NCI-H1930 (cell line): ENCODE results near the gene P3H3.

Experiments
- DNase-seq, 2 experiments: peaks; one replicate each; lab custom pipeline; 2025; lab: John Stamatoyannopoulos, UW

P3H3 gene

DNA sequence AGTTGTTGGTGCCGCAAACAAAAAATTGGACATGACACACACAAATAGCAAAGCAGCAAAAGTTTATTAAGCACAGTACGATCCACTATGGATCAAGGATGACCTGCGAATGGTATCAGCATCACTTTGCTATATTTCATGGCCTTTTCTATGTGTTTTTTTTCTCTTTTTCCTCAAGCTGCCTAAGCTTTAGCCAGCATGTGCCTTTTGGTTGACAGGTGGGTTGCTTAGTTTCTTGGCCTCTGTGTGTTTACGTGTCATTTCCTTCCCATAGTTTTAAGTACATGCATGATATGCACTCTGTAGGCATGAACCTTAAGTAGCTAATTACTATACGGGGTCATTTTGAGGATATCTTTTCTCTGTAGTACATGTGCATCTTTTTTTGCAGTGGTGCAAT is 29.1 kb upstream of the P3H3 start:
- DNase-seq: no peak

DNA sequence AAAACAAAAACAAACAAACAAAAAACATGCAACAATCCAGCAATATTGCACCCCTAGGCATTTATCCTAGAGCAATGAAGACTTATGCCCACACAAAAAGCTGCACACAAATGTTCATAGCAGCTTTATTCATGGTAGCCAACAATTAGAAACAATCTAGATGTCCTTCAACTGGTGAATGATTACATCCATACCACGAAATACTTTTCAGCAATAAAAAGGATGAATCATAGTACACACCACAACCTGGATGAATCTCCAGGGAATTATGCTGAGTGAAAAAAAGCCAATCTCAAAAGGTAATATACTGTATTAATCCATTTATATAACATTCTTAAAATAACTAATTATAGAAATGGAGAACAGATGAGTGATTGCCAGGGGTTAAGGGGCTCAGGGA is 21.0 kb upstream of the P3H3 start:
- DNase-seq: no peak

DNA sequence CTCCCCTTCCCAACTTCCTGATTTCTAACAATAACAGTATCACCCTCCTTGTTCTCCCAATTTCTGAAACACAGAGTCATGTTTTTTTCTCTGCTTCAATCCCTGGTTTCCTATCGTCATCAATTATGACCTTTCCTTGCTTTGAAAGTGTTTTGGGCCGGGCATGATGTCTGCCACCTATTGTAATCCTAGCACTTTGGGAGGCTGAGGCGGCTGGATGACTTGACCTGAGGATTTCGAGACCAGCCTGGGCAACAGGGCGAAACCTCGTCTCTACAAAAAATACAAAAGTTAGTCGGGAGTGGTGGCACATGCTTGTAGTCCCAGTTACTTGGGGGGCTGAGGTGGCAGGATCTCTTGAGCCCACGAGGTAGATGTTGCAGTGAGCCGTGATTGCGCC is 19.2 kb upstream of the P3H3 start:
- DNase-seq: no peak

DNA sequence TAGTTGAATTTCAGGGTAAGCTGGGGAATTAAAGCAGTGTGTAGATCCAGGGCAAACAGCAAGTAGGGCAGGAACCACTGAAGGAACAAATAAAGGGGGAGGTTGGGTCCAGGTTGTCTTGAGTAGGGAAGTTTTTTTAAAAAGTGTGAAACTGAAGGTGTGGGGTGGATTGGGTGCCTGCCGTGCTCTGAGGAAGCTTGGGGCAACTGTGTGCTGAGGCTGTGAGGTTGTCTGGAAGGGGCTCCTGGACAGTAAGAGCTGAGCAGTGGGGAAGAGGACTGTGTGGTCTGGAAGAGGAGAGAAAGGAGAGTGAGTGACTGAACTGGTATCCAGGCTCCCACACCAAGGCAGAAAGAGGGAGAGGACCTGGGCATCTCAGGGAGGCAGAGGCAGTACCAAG is 17.4 kb upstream of the P3H3 start:
- DNase-seq: no peak

DNA sequence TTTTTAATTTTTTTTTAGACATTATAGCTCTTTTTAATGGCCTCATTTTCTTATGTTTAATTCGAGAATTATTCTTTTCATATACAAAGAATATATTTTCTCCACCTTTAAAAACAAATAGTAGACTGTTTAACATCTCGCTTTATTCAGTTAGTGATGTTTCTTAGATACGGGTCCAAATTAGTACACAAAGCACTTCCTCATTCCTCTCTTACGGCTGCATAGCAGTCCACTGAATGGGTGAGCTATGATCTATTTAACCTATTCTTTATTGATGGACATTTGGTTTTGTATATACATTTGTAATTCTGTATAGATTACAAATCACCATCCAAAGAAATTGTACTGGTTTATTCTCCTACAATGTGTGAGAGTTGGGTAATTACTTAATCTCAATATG is 14.8 kb upstream of the P3H3 start:
- DNase-seq: no peak

DNA sequence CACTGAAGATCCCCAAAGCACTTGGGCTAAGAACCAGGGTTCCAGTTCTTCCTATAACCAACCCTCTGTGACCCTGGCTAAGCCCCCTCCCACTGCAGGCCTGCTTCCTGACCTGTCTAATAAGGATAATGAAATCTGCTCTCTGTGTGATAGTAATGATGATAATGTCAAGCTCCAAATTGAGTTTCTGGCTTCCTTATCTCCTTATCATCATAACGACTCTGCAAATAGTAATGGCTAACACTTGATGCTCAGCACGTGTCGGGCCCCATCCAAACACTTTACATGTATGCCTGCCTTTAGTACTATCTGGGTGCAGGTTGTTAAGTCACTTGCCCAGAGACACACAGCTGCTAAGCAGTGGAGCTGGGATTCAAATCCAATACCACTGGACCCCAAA is 11.6 kb upstream of the P3H3 start:
- no peak for DNase-seq

DNA sequence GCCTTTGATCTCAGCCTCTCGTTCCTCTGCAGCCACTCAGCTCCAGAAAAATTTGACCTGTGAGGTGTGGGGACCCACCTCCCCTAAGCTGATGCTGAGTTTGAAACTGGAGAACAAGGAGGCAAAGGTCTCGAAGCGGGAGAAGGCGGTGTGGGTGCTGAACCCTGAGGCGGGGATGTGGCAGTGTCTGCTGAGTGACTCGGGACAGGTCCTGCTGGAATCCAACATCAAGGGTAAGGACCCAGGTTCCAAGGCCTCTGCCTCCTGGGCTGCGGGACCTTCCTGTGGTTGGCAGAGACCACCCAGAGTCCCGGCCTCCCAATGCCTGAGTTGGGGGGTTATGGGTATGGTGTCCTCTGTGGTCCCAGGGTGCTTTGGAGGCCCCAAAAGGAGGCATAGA is 11.1 kb upstream of the P3H3 start:
- no peak for DNase-seq

DNA sequence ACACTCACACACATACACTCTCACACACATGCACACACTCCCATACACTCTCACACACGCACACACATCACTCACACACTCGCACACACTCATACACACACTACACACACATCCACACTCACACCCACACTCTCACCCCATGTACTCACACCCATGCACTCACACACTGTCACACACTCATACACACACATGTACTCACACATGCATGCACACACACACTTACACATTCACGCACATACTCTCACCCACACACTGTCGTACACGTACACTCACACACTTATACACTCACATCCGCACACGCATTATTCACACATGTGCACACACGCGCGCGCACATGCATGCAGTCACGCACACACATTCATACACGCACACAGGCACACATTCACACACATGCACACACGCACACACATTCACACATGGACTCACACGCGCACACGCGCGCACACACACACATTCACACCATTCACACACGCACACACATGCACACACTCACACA is 10.5 kb upstream of the P3H3 start:
- no peak for DNase-seq

DNA sequence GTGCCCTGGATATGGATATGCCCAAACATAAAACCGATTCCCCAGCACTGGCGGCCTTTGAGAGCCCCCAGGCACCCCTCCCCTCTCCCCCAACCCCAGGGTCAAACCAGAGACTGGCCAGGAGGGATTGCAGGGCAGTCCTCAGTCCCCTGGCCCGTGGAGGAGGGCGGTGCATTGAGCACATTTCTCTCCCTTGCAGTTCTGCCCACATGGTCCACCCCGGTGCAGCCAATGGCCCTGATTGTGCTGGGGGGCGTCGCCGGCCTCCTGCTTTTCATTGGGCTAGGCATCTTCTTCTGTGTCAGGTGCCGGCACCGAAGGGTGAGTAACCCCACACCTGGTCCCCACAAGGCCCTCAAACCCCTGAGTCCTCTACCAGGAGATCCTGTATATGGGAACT is 10.0 kb upstream of the P3H3 start:
- no peak for DNase-seq

DNA sequence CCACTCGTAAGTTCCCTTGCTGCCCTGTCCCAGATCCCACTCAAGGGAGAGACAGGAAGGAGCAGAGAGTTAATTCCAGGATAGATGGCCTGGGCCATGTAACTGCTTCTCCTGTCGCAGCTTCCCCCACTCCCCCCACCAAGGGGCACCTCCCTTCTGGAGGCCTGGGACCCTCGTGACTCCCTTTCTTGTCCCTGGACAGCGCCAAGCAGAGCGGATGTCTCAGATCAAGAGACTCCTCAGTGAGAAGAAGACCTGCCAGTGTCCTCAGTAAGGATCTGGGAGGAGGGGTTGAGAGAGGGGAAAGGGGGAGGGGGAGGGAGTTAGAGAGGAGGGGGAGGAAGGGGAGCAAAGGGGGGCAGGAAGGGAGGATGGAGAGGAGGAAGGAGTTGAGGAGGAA is 9.6 kb upstream of the P3H3 start:
- no peak for DNase-seq

DNA sequence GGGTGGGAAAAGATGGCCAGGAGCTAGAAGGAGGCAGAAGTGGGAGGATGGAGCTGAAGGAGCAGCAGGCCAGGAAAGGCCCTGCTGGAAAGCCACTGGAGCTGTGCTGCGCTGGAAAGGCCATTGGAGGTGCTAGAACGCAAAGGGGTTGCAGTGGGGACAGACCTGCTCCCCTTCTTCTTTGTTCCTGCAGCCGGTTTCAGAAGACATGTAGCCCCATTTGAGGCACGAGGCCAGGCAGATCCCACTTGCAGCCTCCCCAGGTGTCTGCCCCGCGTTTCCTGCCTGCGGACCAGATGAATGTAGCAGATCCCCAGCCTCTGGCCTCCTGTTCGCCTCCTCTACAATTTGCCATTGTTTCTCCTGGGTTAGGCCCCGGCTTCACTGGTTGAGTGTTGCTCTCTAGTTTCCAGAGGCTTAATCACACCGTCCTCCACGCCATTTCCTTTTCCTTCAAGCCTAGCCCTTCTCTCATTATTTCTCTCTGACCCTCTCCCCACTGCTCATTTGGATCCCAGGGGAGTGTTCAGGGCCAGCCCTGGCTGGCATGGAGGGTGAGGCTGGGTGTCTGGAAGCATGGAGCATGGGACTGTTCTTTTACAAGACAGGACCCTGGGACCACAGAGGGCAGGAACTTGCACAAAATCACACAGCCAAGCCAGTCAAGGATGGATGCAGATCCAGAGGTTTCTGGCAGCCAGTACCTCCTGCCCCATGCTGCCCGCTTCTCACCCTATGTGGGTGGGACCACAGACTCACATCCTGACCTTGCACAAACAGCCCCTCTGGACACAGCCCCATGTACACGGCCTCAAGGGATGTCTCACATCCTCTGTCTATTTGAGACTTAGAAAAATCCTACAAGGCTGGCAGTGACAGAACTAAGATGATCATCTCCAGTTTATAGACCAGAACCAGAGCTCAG is 8.8 kb upstream of the P3H3 start:
- DNase-seq: no peak

DNA sequence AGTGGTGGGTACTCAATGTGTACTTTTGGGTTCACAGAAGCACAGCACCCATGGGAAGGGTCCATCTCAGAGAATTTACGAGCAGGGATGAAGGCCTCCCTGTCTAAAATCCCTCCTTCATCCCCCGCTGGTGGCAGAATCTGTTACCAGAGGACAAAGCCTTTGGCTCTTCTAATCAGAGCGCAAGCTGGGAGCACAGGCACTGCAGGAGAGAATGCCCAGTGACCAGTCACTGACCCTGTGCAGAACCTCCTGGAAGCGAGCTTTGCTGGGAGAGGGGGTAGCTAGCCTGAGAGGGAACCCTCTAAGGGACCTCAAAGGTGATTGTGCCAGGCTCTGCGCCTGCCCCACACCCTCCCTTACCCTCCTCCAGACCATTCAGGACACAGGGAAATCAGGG is 8.0 kb upstream of the P3H3 start:
- DNase-seq: no peak

DNA sequence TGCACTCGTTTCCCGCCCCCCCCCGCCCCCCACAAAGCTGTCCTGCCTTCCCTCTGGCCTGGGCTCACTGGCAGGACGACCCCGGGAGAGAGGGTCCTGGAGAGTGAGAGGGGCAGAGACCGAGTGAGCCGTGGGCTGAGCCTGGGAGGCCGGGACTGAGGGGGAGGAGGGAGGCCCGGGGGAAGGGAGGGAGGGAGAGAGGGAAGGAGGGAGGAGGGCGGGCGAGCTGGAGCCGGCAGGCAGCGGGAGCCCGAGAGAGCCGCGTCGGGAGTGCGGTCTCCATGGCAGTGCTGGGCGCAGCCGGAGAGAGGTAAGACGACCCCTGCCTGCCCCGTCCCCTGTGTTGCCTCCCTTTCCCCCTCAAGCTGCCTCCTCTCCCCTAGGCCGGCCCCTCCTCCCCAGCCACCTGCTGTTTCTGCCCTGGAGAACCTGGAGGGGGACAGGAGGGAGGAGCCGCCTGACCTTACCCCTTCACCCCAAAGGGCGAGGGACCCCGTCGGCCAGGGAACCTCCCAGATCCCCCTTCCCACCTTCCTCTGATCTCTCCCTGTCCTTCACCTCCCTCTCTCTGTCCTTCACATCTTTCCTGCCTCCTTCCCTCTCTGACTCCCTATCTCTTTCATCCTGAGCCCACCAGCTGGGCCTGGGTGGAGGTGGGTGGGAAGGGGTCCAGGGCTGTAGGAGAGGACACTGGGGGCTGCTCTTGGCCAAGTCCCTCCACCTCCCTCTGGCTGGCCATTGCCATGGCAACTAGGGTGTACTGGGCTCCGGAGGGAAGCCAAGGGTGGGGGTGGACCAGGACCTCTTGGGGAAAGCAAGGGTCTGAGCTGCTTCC is 6.4 kb upstream of the P3H3 start, which contains the start of gene GPR162:
Gene GPR162 (plus strand): TSS at position 231 of the 835 bp plus-strand sequence. CDS start 2,078 bp downstream, outside the sequence.
- peak in 1 of 2 experiments; percentile 34 for DNase-seq

DNA sequence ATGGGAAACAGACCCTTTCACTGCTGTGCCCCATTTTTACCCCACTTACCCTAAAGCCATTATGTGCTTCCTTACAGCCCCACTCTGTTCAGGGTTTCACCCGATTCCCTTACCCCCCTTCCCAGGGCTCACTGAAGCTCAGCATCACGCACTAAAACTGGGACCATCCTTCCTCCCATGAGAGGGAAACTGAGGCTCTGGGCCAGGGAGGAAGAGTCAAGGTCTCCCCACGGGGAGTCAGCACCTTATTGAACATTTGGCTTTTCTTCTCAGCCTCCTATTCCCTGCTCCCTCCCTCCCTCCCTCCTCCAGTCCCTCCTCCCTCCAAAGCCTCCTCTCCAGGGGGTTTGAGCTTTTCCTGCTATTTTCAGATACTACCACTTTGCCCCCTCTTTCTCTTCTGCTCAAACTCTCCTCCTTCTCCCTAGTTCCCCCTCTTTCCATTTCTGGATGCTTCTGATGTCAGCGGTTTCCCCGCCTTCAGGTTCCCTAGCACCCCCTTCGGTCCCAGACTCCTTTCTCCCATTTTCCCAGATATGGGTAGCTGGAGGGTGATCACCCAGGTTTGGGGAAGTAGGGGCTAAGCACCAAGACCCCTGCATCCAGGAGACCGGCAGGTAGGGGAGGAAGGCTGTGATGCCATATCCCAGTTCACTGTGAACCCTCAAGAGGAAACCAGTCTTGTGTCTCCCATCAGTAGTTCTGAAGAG is 5.6 kb upstream of the P3H3 start:
- no peak for DNase-seq

DNA sequence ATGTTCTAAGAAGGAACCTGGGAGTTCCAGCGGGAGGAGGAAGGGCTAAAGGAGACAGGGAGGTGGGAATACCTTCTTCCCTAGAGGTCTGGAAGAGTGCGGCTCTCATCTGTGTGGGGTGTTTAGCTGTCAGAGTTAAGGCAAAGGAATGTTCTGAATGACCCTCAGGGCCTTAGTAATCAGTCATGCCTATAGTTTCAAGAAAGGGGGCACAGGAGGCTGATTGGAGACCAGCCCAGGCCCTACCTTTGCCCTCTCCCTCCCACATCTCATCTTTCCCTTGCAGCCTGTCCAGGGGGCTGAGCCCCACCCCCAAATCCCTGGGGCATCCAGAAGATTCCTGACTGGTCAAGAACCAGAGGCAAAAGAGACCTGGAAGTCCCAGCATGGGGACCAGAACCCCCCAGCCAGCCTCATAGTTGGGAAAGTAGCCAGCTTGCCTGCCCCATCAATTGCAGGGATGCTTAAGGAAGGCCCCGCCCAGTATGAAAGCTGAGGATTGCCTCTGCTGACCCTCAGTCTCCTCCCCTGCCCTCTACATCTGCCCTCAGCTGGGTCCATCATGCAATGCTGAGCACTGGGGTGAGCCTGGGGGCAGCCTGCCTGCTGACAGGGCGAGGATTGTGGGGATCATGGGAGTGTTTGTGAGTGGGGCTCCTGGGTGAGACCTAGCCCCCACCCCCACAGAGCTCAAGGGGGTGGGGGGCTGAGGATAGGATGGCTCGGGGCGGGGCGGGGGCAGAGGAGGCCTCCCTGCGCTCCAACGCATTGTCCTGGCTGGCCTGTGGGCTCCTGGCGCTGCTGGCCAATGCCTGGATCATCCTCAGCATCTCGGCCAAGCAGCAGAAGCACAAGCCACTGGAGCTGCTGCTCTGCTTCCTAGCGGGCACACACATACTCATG is 4.8 kb upstream of the P3H3 start:
- no peak for DNase-seq

DNA sequence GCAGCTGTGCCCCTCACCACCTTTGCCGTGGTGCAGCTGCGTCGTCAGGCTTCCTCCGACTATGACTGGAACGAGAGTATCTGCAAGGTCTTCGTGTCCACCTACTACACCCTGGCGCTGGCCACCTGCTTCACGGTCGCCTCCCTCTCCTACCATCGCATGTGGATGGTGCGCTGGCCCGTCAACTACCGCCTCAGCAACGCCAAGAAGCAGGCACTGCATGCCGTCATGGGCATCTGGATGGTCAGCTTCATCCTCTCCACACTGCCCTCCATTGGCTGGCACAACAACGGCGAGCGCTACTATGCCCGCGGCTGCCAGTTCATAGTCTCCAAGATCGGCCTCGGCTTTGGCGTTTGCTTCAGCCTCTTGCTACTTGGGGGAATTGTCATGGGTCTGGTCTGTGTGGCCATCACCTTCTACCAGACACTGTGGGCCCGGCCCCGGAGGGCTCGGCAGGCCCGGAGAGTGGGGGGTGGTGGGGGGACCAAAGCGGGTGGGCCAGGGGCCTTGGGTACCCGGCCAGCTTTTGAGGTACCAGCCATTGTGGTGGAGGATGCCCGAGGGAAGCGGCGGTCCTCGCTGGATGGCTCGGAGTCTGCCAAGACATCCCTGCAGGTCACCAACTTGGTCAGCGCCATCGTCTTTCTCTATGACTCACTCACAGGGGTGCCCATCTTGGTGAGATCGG is 4.0 kb upstream of the P3H3 start:
- no peak for DNase-seq

DNA sequence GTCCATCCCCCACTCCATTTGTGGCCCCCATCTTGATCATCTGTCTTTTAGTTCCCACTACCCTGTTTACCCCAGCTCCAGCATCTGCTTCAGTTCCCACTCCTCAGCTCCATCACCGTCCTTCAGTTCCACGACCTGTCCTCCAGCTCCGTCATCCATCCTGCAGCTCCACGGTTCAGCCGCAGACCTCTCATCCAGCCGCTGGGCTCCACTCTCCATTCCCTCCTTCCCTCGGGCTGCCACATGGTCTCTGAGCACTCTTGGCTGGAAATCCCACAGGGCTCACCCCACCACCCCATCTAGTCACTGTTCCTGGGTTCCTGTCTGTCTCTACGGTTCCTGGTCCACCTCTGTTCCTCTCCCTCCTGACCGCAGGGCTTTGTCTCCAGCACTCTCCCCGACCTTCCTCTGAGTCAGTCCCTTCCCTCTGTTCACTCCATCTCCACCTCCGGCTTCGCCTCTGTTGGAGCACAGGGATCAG is 3.3 kb upstream of the P3H3 start:
- DNase-seq: peak in 1 of 2 experiments; percentile 41

DNA sequence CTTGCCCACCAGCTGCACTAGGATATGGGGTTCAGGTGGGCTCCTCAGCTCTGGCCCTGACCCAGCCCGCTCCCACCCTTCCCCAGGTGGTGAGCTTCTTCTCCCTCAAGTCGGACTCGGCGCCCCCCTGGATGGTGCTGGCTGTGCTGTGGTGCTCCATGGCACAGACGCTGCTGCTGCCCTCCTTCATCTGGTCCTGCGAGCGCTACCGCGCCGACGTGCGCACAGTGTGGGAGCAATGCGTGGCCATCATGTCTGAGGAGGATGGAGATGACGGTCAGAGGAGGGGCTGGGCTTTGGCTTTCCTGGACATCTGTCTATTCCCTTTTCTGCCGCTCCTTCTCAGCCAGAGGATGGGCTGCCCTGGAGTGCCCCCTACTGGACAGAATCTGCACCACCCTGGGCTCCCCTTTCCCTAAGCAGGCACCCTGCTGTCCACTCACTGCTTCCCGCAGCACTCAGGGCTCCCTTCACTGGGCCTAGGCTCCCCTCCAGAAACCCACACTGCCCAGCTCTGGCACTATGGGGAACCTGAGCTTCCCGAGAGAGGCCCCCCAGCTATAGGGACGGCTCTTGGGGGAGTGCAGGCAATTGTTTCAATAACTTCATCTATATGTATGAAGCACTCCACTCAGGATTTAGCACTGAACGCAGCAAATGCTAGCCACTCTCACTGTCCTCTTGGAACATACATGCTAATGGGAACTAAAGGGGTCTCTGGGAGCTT is 2.6 kb upstream of the P3H3 start:
- DNase-seq: peak; percentile 78 to 88

DNA sequence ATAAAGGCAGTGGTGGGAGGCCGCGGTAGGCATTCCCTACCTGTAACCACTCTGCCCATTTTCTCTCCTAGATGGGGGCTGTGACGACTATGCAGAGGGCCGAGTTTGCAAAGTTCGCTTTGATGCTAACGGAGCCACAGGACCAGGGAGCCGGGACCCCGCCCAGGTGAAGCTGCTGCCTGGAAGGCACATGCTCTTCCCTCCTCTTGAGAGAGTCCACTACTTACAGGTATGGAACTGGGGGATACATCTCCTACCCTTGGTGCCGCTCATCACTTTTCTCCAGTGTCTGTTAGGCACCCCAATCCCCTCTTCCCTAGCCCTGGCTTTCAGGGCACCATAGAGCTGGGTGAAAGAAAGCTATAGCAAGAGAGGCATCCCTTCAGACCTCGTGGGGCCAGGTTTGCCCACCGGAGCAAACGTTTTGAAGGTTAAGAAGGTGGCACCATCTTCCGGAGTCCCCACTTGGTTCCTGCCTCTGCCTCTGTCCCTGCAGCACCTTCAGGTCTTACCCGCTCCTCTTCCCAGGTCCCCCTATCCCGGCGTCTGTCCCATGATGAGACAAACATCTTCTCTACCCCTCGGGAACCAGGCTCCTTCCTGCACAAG is 2.0 kb upstream of the P3H3 start:
- no peak for DNase-seq
